Measurements from ENCODE around the gene LMX1B.

- TF ChIP-seq CTCF (IDR thresholded peaks at IDR 0.05; ENCODE audit: low read depth, low read length, poor library complexity, severe bottlenecking) (no peak), EZH2phosphoT487 (IDR thresholded peaks at IDR 0.05; ENCODE audit: borderline replicate concordance, low read length) (no peak)
Observed at GRCh38 chr9:126628969-126629674, 15.4 kb downstream of the LMX1B start.
